Esophagus (tissue), 2 donors: ENCODE data around the gene TMEM117. TPM values are rescaled to one million over a fixed set of nuclear protein-coding genes. Genes with fewer than 3 reads are reported as not detected.
"Not testable (repeated sequence)": the region's sequence is repeated elsewhere in the genome, so short reads cannot be mapped to it uniquely, and the experiment has no call there.

Experiments
- H3K27ac ChIP-seq, 2 donors: one replicate each; pipeline ENCODE4 v1.5.1; 2013; ENCODE audit warnings: low read depth in 2 of 2, mild to moderate bottlenecking in 2 of 2, inconsistent platforms in 1 of 2, low read length in 1 of 2, moderate library complexity in 1 of 2
- H3K27me3 ChIP-seq, 2 donors: one replicate each; pipeline ENCODE4 v1.6.1; 2013; ENCODE audit warnings: low read length in 2 of 2, control low read depth in 1 of 2, mild to moderate bottlenecking in 1 of 2; ENCODE audit not compliant: insufficient read depth in 2 of 2, control insufficient read depth in 1 of 2
- H3K36me3 ChIP-seq, 2 donors: one replicate each; pipeline ENCODE4 v1.6.1; 2013; ENCODE audit warnings: low read length in 1 of 2; ENCODE audit not compliant: control insufficient read depth in 2 of 2, insufficient read depth in 2 of 2
- H3K4me1 ChIP-seq, 2 donors: one replicate each; pipeline ENCODE4 v1.6.1; 2013; ENCODE audit warnings: low read length in 1 of 2; ENCODE audit not compliant: control insufficient read depth in 2 of 2, insufficient read depth in 2 of 2
- H3K4me3 ChIP-seq, 2 donors: one replicate each; pipeline ENCODE4 v1.5.1; 2013; ENCODE audit warnings: low read length in 2 of 2, mild to moderate bottlenecking in 2 of 2, low read depth in 1 of 2, moderate library complexity in 1 of 2
- H3K9me3 ChIP-seq, 2 donors: one replicate each; pipeline ENCODE4 v1.6.1; 2013; ENCODE audit warnings: mild to moderate bottlenecking in 2 of 2, low read depth in 1 of 2, low read length in 1 of 2, moderate library complexity in 1 of 2; ENCODE audit not compliant: control insufficient read depth in 2 of 2, insufficient read depth in 1 of 2
- WGBS, 2 donors: extraction: QIAGEN DNeasy Blood & Tissue Kit; methylation state at CpG; one replicate each; pipeline ENCODE4 v1.1.7; 2013; 5-methylcytosine and 5-hydroxymethylcytosine counted together
- polyA plus RNA-seq, 2 donors: library from polyadenylated mRNA; stranded (reverse); fragments of 200-250 nt; gene quantifications; one replicate each; pipeline ENCODE4 v1.2.3, GENCODE V29; 2013
- donor health status: healthy with polysubstance abuse.
- donor health status: Bipolar disorder and iron deficiency.

Gene TMEM117
- polyA plus RNA-seq, 2 donors = 5.2 to 6.6 TPM

DNA sequence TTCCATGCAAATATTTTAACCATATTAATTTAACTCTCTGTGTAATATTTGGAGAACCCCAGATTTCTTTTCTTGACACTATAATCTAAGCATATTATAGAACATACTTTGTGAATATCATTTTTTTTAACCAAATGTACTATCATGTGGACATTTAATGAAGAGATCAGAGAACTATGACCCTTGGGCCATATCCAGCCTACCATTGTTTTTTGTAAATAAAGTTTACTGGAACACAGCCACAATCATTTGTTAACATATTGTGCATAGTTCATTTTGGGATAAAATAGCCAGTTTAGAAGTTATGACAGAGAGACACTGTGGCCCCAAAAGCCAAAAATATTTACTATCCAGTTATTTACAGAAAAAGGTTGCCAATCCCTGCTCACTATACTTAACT lies 338.2 kb downstream of the TMEM117 start:
- Histone ChIP-seq H3K36me3 (no peaks in the 10 kb centered on the region), H3K4me1 (no peaks in the 10 kb centered on the region), H3K27me3 (no peaks in the 10 kb centered on the region), H3K27ac (no peak overlapping the region), H3K4me3 (no peak overlapping the region), H3K9me3 (no peaks in the 10 kb centered on the region)

DNA sequence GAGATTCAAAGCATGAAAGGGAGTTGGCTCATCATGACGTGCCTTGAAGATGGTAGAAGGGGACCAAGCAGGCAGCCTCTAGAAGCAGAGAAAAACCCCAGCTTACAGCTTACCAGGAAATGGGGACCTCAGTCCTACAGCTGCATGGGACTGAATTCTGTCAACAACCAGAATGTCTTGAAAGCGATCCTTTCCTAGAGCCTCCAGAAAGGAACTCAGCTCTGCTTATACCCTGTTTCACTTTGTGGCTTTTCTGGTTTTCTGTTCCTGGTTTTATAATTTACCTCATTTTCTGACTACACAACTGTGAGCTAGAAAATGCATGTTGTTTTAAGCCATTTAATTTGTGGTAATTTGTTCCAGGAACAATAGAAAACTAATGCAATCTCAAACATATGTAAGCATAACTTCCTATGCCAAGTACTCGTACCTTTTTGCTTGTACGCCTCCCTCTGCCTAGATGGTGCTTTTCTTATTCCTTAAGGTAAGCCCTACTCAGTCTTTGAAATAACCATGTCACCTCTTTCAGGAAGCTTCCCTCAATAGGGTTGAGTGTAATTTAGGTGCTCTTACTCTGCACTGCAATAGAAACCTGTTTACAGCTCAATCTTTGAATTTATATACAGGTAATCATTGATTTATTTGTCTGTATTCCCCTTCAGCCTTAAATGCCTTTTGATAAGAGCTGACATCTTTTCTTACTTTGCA lies 348.8 kb downstream of the TMEM117 start:
- Histone ChIP-seq H3K27me3 (no peaks in the 10 kb centered on the region), H3K27ac (no peak overlapping the region), H3K9me3 (no peaks in the 10 kb centered on the region), H3K36me3 (no peaks in the 10 kb centered on the region), H3K4me1 (no peaks in the 10 kb centered on the region), H3K4me3 (no peak overlapping the region)
- 83% methylated on average over 4 of the region's 4 CpGs for WGBS, 2 donors

DNA sequence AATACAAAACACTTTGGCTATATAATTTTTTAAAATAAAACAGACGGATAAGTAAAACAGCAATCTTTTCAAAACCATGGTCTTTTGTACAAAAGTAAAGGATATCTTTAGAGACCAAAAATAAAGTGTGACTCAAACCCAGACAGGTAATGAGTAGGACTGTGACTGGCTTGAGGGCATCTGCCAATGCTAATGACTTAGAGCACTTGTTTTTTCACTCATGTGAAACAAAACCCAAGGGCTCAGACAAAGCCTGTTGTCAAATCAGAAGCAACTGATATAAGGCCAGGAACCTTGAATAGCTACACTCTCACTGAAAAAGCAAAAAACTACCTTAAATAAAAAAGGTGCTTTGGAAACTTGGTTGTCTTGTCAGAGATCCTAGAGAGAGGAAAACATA lies 357.4 kb downstream of the TMEM117 start:
- Histone ChIP-seq H3K36me3 (no peaks in the 10 kb centered on the region), H3K4me1 (no peaks in the 10 kb centered on the region), H3K27ac (no peak overlapping the region), H3K9me3 (no peaks in the 10 kb centered on the region), H3K27me3 (no peaks in the 10 kb centered on the region), H3K4me3 (no peak overlapping the region)
- WGBS, 2 donors = 74 to 82% methylated on average over 1 of the region's 1 CpG

DNA sequence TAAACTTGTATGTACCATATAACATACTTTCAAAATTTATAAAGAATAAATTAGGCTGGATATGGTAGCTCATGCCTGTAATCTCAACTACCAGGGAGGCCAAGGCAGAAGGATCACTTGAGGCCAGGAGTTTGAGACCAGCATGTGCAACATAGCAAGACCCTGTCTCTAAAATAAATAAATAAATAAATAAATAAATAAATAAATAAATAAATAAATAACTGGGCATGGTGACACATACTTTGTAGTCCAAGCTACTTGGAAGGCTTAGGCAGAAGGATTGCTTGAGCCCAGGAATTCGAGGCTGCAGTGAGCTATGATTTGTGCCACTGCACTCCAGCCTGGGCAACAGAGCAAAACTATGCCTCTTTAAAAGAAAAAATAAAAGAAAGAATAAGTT lies 359.8 kb downstream of the TMEM117 start:
- not testable (repeated sequence) for H3K4me1 ChIP-seq, H3K9me3 ChIP-seq, H3K27me3 ChIP-seq, H3K36me3 ChIP-seq, H3K27ac ChIP-seq, H3K4me3 ChIP-seq
- 73 to 86% methylated on average over 1 of the region's 1 CpG for WGBS, 2 donors

DNA sequence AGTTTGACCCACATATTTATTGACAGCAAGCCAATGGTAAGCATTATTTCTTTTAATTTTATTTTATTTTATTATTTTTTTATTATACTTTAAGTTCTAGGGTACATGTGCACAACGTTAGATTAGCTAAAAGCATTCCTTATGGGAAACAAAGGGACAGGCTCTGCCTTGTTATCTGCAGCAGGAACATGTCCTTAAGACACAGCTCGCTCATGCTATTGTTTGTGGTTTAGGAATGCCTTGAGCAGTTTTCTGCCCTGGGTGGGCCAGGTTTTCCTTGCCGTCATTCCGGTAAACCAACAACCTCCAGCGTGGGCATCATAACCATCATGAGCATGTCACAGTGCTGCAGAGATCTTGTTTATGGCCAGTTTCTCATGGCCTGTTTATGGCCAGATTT lies 370.2 kb downstream of the TMEM117 start:
- Histone ChIP-seq H3K4me1 (no peaks in the 10 kb centered on the region), H3K9me3 (peaks cover 0 to 2% of the 10 kb centered on the region in 2 donors), H3K27ac (no peak overlapping the region), H3K4me3 (no peak overlapping the region), H3K27me3 (no peaks in the 10 kb centered on the region), H3K36me3 (no peaks in the 10 kb centered on the region)
- WGBS, 2 donors = 91 to 93% methylated on average over 5 of the region's 5 CpGs

DNA sequence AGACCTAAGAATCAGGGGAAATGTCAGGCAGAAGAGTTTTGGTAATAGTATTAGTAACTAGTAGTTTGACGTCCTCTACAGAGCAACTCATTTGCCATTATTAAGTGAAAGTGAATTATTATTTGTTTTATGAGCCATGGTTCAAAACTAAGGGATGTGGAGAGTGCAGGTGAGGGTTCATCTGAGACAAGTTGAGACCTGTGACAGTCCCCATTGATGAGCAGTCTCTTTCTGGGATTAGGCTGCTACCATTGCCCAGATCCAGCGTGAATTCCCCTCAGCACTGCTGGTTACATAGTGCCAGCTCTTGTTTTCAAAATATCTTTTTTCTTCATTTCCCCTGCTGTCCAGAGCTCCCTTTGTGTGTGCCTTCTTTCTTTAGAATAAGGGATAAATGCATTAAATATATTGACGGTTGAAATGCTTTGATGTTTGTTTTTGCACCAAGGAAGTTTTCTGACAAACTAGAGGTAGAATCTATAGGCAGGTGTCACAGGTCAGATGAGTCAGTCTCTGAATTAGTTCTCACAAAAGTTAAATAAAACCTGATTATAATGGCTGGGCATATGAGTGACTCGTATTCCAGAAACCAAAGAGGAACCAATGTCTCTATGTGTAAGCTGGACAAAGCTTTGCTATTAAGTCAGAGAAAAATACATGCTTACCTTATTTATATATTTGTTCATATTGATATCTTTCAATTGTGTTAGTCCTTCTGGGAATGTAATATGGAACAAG lies 381.4 kb downstream of the TMEM117 start:
- H3K4me3 ChIP-seq = no peak overlapping the region
- no peaks in the 10 kb centered on the region for H3K9me3 ChIP-seq
- H3K4me1 ChIP-seq = no peaks in the 10 kb centered on the region
- WGBS, 2 donors = 56 to 67% methylated on average over 4 of the region's 4 CpGs
- no peak overlapping the region for H3K27ac ChIP-seq
- no peaks in the 10 kb centered on the region for H3K27me3 ChIP-seq
- H3K36me3 ChIP-seq = no peaks in the 10 kb centered on the region

DNA sequence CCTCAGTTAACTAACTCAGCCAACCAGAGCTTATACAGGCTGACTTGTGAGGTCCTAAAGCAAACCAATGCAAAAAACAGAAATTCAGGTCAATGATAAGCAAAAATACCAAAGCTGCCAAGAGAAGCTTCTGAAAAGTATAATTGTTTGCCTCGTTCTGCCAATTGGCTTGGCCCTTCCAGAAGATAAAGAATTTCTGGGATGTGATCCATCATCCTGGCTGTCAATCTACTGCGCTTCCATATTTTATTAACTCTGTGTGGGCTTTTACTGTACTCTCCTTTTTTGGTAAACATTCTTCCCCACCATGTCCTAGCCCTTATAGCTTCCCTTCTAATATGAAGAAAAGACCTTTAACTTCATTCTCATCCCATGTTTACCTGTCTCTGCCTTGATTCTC lies 387.9 kb downstream of the TMEM117 start:
- no peak overlapping the region for H3K27ac ChIP-seq
- no peaks in the 10 kb centered on the region for H3K4me1 ChIP-seq
- H3K4me3 ChIP-seq = no peak overlapping the region
- WGBS, 2 donors = 36 to 41% methylated on average over 2 of the region's 2 CpGs
- H3K36me3 ChIP-seq = no peaks in the 10 kb centered on the region
- H3K9me3 ChIP-seq = no peaks in the 10 kb centered on the region
- H3K27me3 ChIP-seq = no peaks in the 10 kb centered on the region

DNA sequence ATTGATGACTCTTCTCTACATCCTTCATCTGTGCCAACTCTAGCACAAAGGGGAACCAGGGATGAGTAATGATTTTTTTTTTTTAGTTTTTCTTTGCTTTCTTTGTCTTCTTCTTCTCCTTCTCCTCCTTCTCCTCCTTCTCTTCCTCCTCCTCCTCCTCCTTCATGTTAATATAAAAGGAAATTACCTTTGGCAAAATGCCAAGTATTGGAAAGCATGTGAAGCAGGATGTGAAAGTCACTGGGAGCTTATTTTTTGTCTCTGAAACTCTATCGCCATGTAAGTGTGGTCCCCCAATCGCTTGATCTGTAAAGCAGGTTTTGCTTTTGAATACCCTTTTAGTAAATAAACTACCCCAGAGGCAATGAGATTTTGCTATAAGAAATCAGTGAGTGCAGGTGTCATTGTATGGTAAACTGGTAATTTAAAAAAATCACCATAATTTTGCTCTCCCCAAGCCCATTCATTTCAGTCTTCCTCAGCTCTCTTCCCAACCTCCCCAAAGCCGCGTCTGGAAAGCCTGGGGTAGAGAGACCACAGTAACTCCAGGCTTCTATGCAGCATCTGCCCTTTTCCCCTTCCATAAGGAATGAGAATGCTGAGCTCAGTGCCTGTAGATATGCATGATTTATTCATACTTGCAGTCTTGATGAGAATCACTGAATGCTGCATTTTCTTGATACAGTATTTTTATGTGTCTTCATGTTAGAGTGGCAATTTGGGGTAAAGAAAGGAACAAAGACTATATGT lies 388.7 kb downstream of the TMEM117 start:
- no peaks in the 10 kb centered on the region for H3K36me3 ChIP-seq
- H3K4me1 ChIP-seq = no peaks in the 10 kb centered on the region
- WGBS, 2 donors = 70 to 83% methylated on average over 4 of the region's 4 CpGs
- no peak overlapping the region for H3K27ac ChIP-seq
- H3K9me3 ChIP-seq = no peaks in the 10 kb centered on the region
- no peak overlapping the region for H3K4me3 ChIP-seq
- no peaks in the 10 kb centered on the region for H3K27me3 ChIP-seq

DNA sequence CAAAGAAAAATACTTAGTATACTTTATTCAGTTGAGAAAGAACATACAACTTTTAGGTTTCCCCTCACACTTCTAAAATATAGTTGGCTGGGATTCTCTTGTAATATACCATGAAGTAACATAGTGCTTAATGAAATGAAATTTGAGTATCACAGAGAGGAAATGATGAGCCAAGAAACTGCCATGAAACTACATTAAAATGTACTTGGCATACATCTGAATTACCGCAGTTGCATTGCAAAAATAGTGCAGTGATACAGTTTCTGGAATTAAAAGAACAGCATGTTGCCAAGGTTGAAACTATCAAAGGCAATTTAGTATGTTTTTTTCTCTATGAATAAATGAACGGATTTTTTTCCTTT lies 389.2 kb downstream of the TMEM117 start:
- Histone ChIP-seq H3K4me1 (no peaks in the 10 kb centered on the region), H3K36me3 (no peaks in the 10 kb centered on the region), H3K9me3 (no peaks in the 10 kb centered on the region), H3K4me3 (no peak overlapping the region), H3K27me3 (no peaks in the 10 kb centered on the region), H3K27ac (no peak overlapping the region)
- 28 to 56% methylated on average over 2 of the region's 2 CpGs for WGBS, 2 donors
